OCI-LY7 (cell line): ENCODE results near the gene SLC35A5.

ENCODE experiments used
- EZH2phosphoT487 ChIP-seq: fragments of 200-600 bp; sonication (generic); IDR thresholded peaks from 2 replicates; pipeline ENCODE4 v1.6.1; 2018; ENCODE audit warnings: low read depth, borderline replicate concordance, mild to moderate bottlenecking, mixed run types, antibody characterized with exemption, low read length, moderate library complexity, mixed read lengths
- TF ChIP-seq, protein P1 (sequence below): fragments of 200-600 bp; sonication (generic); conservative IDR thresholded peaks from 2 replicates; pipeline ENCODE4 v1.5.1; 2014; ENCODE audit warnings: mild to moderate bottlenecking, antibody characterized with exemption, low read length, moderate library complexity, mixed read lengths

DNA sequence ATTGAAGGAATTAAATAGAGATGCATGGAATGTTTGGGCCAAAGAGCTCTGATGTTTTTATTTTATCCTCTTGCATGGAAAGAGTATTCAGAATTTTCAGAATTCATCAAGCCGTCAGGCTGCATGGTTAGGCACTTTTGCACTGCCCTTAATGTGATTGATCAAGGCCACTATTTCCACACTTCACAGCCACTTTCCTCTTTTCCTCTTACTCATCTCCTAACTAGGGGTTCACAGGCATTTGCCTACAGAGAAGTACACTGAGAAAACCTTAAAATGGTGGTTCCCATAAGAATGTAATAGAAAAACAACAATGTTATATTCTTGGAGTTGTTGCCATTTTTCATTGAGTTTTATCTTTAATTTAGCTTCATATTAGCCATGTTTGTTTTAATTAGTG is 10.9 kb downstream of the SLC35A5 start:
- TF ChIP-seq, protein P1, sequence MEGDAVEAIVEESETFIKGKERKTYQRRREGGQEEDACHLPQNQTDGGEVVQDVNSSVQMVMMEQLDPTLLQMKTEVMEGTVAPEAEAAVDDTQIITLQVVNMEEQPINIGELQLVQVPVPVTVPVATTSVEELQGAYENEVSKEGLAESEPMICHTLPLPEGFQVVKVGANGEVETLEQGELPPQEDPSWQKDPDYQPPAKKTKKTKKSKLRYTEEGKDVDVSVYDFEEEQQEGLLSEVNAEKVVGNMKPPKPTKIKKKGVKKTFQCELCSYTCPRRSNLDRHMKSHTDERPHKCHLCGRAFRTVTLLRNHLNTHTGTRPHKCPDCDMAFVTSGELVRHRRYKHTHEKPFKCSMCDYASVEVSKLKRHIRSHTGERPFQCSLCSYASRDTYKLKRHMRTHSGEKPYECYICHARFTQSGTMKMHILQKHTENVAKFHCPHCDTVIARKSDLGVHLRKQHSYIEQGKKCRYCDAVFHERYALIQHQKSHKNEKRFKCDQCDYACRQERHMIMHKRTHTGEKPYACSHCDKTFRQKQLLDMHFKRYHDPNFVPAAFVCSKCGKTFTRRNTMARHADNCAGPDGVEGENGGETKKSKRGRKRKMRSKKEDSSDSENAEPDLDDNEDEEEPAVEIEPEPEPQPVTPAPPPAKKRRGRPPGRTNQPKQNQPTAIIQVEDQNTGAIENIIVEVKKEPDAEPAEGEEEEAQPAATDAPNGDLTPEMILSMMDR, result no peak
- TF ChIP-seq EZH2phosphoT487, result no peak
